GM12892 (cell line): ENCODE data around the gene PAFAH1B1.

Experiments used
- DNase-seq: peaks from one replicate; pipeline ENCODE4 v3.0.0; 2011; ENCODE audit not compliant: insufficient read length
- FAIRE-seq: peaks from 2 replicates; lab custom pipeline; 2011; peaks lifted over from hg19 to GRCh38; lab: Jason Lieb, UNC
- POLR2A ChIP-seq: IDR thresholded peaks from 2 replicates; pipeline ENCODE4 v1.6.1; 2011; ENCODE audit warnings: low read depth, low read length, control low read depth
- POLR2AphosphoS5 ChIP-seq: IDR thresholded peaks from 2 replicates; pipeline ENCODE4 v1.6.1; 2011; ENCODE audit warnings: low read depth, low read length, control low read depth
- TAF1 ChIP-seq: IDR thresholded peaks from 2 replicates; pipeline ENCODE4 v1.6.1; 2011; ENCODE audit warnings: low read depth, mild to moderate bottlenecking, control low read depth, low read length, borderline replicate concordance

Gene PAFAH1B1

GRCh38 chr17:2705888-2706795 is 112.7 kb downstream of the PAFAH1B1 start:
- no peak for FAIRE-seq
- DNase-seq: no peak
- TF ChIP-seq POLR2A (no peak; the same call in 1 of the 2 replicates), TAF1 (no peak), POLR2AphosphoS5 (no peak)

- TF ChIP-seq POLR2A (no peak), POLR2AphosphoS5 (no peak), TAF1 (no peak)
- FAIRE-seq (no peak), DNase-seq (no peak)
These were observed 113.6 kb downstream of the PAFAH1B1 start for GRCh38 chr17:2706911-2707510.

- DNase-seq (no peak), FAIRE-seq (no peak)
- TF ChIP-seq TAF1: no peak
- no peak for TF ChIP-seq POLR2A
These were observed 114.5 kb downstream of the PAFAH1B1 start for GRCh38 chr17:2707721-2708584.

GRCh38 chr17:2708585-2709182 is 115.2 kb downstream of the PAFAH1B1 start:
- DNase-seq (no peak), FAIRE-seq (no peak)
- TF ChIP-seq POLR2AphosphoS5 (no peak), TAF1 (no peak), POLR2A (no peak)

GRCh38 chr17:2709183-2709661 is 115.8 kb downstream of the PAFAH1B1 start:
- TF ChIP-seq POLR2AphosphoS5 (no peak), POLR2A (no peak), TAF1 (no peak)
- DNase-seq (peak; percentile 68), FAIRE-seq (peak; percentile 44)

GRCh38 chr17:2710071-2710802 is 116.8 kb downstream of the PAFAH1B1 start:
- peak; percentile 83 for FAIRE-seq
- DNase-seq: no peak
- TF ChIP-seq POLR2A (peak; percentile 28; the same call in 1 of the 2 replicates), POLR2AphosphoS5 (no peak; the same call in 1 of the 2 replicates), TAF1 (no peak)

GRCh38 chr17:2710803-2711607 is 117.6 kb downstream of the PAFAH1B1 start:
- peak; percentile 62 for FAIRE-seq
- DNase-seq: no peak
- peak; percentile 4; the same call in 1 of the 2 replicates for TF ChIP-seq POLR2A
- TF ChIP-seq POLR2AphosphoS5: no peak
- TF ChIP-seq TAF1: 0 out of 2 replicates have a peak, but pooled peaks have one; percentile 40

GRCh38 chr17:2711608-2712299 is 118.3 kb downstream of the PAFAH1B1 start, which contains the start of gene CLUH:
Gene CLUH, minus strand, starts transcription at chr17:2711764. Its CDS starts 103 bp downstream, at chr17:2711661.
- peak; percentile 100 for FAIRE-seq
- DNase-seq: peak; percentile 98
- TF ChIP-seq POLR2A (peak; percentile 78), TAF1 (peak; percentile 55; the same call in 1 of the 2 replicates), POLR2AphosphoS5 (peak; percentile 56; the same call in 1 of the 2 replicates)
